H1 (cell line): Measurements from ENCODE around the gene RPS6KA2.

Source experiments
- EZH2 ChIP-seq: fragments of 200-600 bp; sonication (generic); IDR thresholded peaks from 2 replicates; pipeline ENCODE4 v1.7.1; 2012; ENCODE audit warnings: low read depth, mild to moderate bottlenecking, moderate library complexity, low read length, inconsistent platforms; ENCODE audit not compliant: severe bottlenecking
- FOSL1 ChIP-seq: IDR thresholded peaks from 2 replicates; pipeline ENCODE4 v1.6.1; 2011; ENCODE audit warnings: mild to moderate bottlenecking, low read depth, low read length, moderate library complexity; ENCODE audit not compliant: insufficient read depth
- JUN ChIP-seq: IDR thresholded peaks from 2 replicates; pipeline ENCODE4 v1.6.1; 2011; ENCODE audit warnings: low read depth, mild to moderate bottlenecking, improper control_type of control experiment, low read length
- POLR2AphosphoS5 ChIP-seq: IDR thresholded peaks from 2 replicates; pipeline ENCODE4 v1.6.1; 2011; ENCODE audit warnings: low read depth, low read length
- RAD21 ChIP-seq, 2 experiments: IDR thresholded peaks in 1 of 2; conservative IDR thresholded peaks in 1 of 2; 2 replicates each; pipeline ENCODE4 v1.6.1; 2011; ENCODE audit warnings: low read depth in 2 of 2, low read length in 2 of 2, improper control_type of control experiment in 1 of 2, inconsistent platforms in 1 of 2, mild to moderate bottlenecking in 1 of 2, moderate library complexity in 1 of 2
- RBBP5 ChIP-seq: IDR thresholded peaks from 2 replicates; pipeline ENCODE4 v1.7.1; 2012; ENCODE audit warnings: low read depth, mild to moderate bottlenecking, inconsistent platforms, low read length, moderate library complexity, borderline replicate concordance
- RFX5 ChIP-seq: IDR thresholded peaks from 2 replicates; pipeline ENCODE4 v1.6.1; 2011; ENCODE audit warnings: low read depth, low read length, improper control_type of control experiment, borderline replicate concordance
- TF ChIP-seq, protein P1 (sequence below), 3 experiments: IDR thresholded peaks; 1 replicate in 2 of 3; 2 replicates in 1 of 3; pipeline versions ENCODE4 v1.5.1 to v1.6.1; 2011; ENCODE audit warnings: low read length in 3 of 3, mild to moderate bottlenecking in 3 of 3, inconsistent platforms in 2 of 3, low read depth in 1 of 3, moderate library complexity in 1 of 3; ENCODE audit not compliant: insufficient read depth in 1 of 3; ENCODE audit errors: control extremely low read depth in 1 of 3

DNA sequence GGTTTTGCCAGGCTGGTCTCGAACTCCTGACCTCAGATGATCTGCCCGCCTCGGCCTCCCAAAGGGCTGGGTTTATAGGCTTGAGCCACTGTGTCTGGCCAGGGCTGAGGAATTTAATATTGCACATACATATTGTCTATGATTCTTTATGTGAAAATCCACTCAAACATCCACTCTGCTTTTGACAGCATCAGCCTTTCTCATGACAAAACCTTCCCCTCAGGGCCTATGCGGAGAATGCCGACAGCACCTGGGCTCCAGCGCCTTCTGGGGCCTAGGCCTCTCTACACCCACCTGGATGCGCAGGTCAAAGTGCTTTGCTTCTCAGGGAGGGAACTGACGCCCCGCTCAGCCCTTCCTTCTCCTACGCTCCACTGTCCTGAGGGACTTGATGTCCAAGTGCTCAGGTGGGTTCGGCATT lies 46.0 kb downstream of the RPS6KA2 start:
- TF ChIP-seq FOSL1, result no peak
- TF ChIP-seq, protein P1, sequence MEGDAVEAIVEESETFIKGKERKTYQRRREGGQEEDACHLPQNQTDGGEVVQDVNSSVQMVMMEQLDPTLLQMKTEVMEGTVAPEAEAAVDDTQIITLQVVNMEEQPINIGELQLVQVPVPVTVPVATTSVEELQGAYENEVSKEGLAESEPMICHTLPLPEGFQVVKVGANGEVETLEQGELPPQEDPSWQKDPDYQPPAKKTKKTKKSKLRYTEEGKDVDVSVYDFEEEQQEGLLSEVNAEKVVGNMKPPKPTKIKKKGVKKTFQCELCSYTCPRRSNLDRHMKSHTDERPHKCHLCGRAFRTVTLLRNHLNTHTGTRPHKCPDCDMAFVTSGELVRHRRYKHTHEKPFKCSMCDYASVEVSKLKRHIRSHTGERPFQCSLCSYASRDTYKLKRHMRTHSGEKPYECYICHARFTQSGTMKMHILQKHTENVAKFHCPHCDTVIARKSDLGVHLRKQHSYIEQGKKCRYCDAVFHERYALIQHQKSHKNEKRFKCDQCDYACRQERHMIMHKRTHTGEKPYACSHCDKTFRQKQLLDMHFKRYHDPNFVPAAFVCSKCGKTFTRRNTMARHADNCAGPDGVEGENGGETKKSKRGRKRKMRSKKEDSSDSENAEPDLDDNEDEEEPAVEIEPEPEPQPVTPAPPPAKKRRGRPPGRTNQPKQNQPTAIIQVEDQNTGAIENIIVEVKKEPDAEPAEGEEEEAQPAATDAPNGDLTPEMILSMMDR (IDR thresholded peaks at IDR 0.05; ENCODE audit: control extremely low read depth in 1 of 3, insufficient read depth in 1 of 3, low read depth in 1 of 3, low read length in 3 of 3), result no peak
- no peak for TF ChIP-seq RFX5
- TF ChIP-seq POLR2AphosphoS5, result no peak
- no peak for TF ChIP-seq JUN
- no peak for TF ChIP-seq EZH2
- TF ChIP-seq RBBP5, result no peak
- TF ChIP-seq RAD21 (IDR thresholded peaks at IDR 0.05 in 1 of 2, conservative IDR thresholded peaks at IDR 0.05 in 1 of 2; ENCODE audit: low read depth in 2 of 2, low read length in 2 of 2), result no peak
